Astrocyte (in vitro differentiated cells and primary cell): ENCODE measurements around the gene MICAL3. TPM values are rescaled to one million over a fixed set of nuclear protein-coding genes. Genes with fewer than 3 reads are reported as not detected.

Experiments
- DNase-seq: peaks from one replicate; pipeline ENCODE4 v3.0.0-alpha.2; 2010; ENCODE audit warnings: low read depth
- FAIRE-seq: peaks from 2 replicates; lab custom pipeline; 2011; peaks lifted over from hg19 to GRCh38; lab: Jason Lieb, UNC
- H2AFZ ChIP-seq: 2 replicates; pipeline ENCODE4 v1.6.0; 2012; ENCODE audit warnings: low read depth, low read length, inconsistent platforms
- H3K27ac ChIP-seq: 2 replicates; pipeline ENCODE4 v1.5.1; 2011; ENCODE audit warnings: low read depth, low read length, inconsistent platforms
- H3K27me3 ChIP-seq: 2 replicates; pipeline ENCODE4 v1.6.0; 2011; ENCODE audit warnings: low read length, inconsistent platforms; ENCODE audit not compliant: insufficient read depth
- H3K36me3 ChIP-seq: 2 replicates; pipeline ENCODE4 v1.5.1; 2011; ENCODE audit warnings: low read length, inconsistent platforms; ENCODE audit not compliant: insufficient read depth
- H3K4me1 ChIP-seq: 2 replicates; pipeline ENCODE4 v1.5.1; 2011; ENCODE audit warnings: low read length, inconsistent platforms; ENCODE audit not compliant: insufficient read depth
- H3K4me2 ChIP-seq: 2 replicates; pipeline ENCODE4 v1.6.0; 2012; ENCODE audit warnings: low read length, inconsistent platforms
- H3K4me3 ChIP-seq: 2 replicates; pipeline ENCODE4 v1.5.1; 2011; ENCODE audit warnings: low read depth, mild to moderate bottlenecking, low read length, inconsistent platforms; ENCODE audit not compliant: insufficient read depth
- H3K79me2 ChIP-seq: 2 replicates; pipeline ENCODE4 v1.6.0; 2012; ENCODE audit warnings: mild to moderate bottlenecking, low read length, inconsistent platforms; ENCODE audit not compliant: insufficient read depth
- H3K9ac ChIP-seq: 2 replicates; pipeline ENCODE4 v1.6.0; 2012; ENCODE audit warnings: mild to moderate bottlenecking, low read length, inconsistent platforms
- H3K9me3 ChIP-seq: 2 replicates; pipeline ENCODE4 v1.5.1; 2012; ENCODE audit warnings: low read depth, mild to moderate bottlenecking, low read length, inconsistent platforms; ENCODE audit not compliant: insufficient read depth
- H4K20me1 ChIP-seq: 2 replicates; pipeline ENCODE4 v1.6.0; 2012; ENCODE audit warnings: low read length, inconsistent platforms; ENCODE audit not compliant: insufficient read depth
- H3K27ac Mint-ChIP-seq: one replicate; pipeline ENCODE4 v1.8.0; 2021; ENCODE audit warnings: mild to moderate bottlenecking, mixed read lengths; ENCODE audit not compliant: unreplicated experiment
- H3K27me3 Mint-ChIP-seq: one replicate; pipeline ENCODE4 v1.8.0; 2021; ENCODE audit warnings: low read depth, mixed read lengths; ENCODE audit not compliant: unreplicated experiment
- H3K36me3 Mint-ChIP-seq: one replicate; pipeline ENCODE4 v1.8.0; 2021; ENCODE audit warnings: low read depth, mixed read lengths; ENCODE audit not compliant: unreplicated experiment
- H3K4me1 Mint-ChIP-seq: one replicate; pipeline ENCODE4 v1.8.0; 2021; ENCODE audit warnings: low read depth, mixed read lengths; ENCODE audit not compliant: unreplicated experiment
- H3K4me3 Mint-ChIP-seq: one replicate; pipeline ENCODE4 v1.8.0; 2021; ENCODE audit warnings: mild to moderate bottlenecking, moderate library complexity, mixed read lengths; ENCODE audit not compliant: unreplicated experiment
- H3K9me3 Mint-ChIP-seq: one replicate; pipeline ENCODE4 v1.8.0; 2021; ENCODE audit warnings: mild to moderate bottlenecking, mixed read lengths; ENCODE audit not compliant: unreplicated experiment
- EZH2 ChIP-seq: IDR thresholded peaks from 2 replicates; pipeline ENCODE4 v1.6.1; 2012; ENCODE audit warnings: mild to moderate bottlenecking, low read length, inconsistent platforms; ENCODE audit not compliant: insufficient read depth
- total RNA-seq: library from RNA; stranded (reverse); gene quantifications from 2 replicates; pipeline ENCODE4 v1.2.1, GENCODE V29; 2021
- TF ChIP-seq, protein P1 (sequence below): IDR thresholded peaks from 2 replicates; pipeline ENCODE4 v1.5.1; 2011; ENCODE audit warnings: low read depth, mild to moderate bottlenecking, inconsistent platforms, low read length, moderate library complexity; ENCODE audit not compliant: insufficient read depth

The MICAL3 gene
- total RNA-seq, 1 donor from 2014 or later, result 113 TPM

DNA sequence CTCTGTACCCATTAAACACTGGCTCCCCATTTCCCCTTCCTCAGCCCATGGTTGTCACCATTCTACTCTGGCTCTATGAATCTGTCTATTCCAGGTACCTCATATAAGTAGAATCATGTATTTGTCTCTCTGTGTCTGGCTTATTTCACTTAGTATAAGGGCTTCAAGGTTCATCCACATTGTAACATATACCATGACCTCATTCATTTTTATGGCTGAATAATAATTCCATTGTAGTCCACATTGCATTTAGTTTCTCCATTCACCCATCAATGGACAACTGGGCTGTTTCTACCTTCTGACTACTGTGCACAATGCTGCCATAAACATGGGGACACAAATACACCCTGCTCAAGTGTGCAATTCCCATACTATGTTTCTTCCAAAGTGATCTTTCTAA is 97.3 kb downstream of the MICAL3 start:
- Mint-ChIP-seq H3K4me1 (peaks cover 25% of the 10 kb centered on the region), H3K36me3 (peaks cover 8% of the 10 kb centered on the region), H3K27ac (no peak overlapping the region), H3K9me3 (no peaks in the 10 kb centered on the region), H3K4me3 (no peak overlapping the region), H3K27me3 (no peaks in the 10 kb centered on the region)
- Histone ChIP-seq H3K4me1 (peaks cover 21% of the 10 kb centered on the region), H3K4me2 (no peak overlapping the region), H3K27me3 (no peaks in the 10 kb centered on the region), H4K20me1 (peaks cover 94% of the 10 kb centered on the region), H3K9ac (no peak overlapping the region), H2AFZ (no peak overlapping the region), H3K9me3 (no peaks in the 10 kb centered on the region), H3K4me3 (no peak overlapping the region), H3K27ac (no peak overlapping the region), H3K36me3 (no peaks in the 10 kb centered on the region), H3K79me2 (peaks cover 75% of the 10 kb centered on the region)
- TF ChIP-seq, protein P1, sequence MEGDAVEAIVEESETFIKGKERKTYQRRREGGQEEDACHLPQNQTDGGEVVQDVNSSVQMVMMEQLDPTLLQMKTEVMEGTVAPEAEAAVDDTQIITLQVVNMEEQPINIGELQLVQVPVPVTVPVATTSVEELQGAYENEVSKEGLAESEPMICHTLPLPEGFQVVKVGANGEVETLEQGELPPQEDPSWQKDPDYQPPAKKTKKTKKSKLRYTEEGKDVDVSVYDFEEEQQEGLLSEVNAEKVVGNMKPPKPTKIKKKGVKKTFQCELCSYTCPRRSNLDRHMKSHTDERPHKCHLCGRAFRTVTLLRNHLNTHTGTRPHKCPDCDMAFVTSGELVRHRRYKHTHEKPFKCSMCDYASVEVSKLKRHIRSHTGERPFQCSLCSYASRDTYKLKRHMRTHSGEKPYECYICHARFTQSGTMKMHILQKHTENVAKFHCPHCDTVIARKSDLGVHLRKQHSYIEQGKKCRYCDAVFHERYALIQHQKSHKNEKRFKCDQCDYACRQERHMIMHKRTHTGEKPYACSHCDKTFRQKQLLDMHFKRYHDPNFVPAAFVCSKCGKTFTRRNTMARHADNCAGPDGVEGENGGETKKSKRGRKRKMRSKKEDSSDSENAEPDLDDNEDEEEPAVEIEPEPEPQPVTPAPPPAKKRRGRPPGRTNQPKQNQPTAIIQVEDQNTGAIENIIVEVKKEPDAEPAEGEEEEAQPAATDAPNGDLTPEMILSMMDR, result no peak
- TF ChIP-seq EZH2, result no peak
- no peak for FAIRE-seq
- DNase-seq, result no peak

DNA sequence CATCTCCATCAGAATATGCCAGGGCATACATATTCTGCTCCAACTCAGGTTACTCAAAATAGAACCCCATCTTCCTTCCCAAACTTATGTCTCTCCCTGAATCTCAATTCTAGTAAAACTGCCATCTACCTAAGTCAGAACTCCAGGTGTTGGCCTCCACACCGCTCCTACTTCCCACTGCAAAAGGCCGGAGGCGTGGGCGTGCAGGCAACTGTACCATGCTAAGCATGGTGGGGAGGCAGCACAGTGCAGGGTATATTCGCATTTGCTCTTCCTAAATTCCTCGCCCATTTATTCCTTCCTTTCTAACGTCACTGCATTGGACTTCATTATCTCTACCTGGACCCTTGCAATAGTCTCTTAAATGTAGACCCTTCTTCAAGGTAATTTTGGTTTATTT is 97.8 kb downstream of the MICAL3 start:
- peaks cover 29% of the 10 kb centered on the region for H3K4me1 Mint-ChIP-seq
- FAIRE-seq, result no peak

DNA sequence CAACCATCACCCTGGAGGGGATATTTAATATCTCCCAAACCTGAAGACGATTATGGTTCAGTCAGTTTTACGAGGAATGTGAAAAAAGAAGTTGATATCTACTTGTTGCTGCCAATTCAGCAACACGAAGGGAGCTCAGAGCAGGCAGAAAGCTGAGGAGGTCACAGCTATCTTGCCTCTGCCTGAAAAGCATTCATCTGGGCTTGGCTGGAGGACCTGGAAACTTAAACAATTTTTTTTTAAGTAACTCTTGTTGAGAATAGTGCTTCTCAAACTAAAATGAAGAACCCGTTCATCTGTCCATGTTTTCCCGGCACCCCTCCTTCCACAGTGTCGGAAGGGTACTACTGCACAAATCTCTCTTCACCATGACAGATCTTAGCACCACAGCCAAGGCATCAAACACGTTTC is 98.9 kb downstream of the MICAL3 start:
- Mint-ChIP-seq H3K9me3 (no peaks in the 10 kb centered on the region), H3K4me3 (no peak overlapping the region), H3K4me1 (peaks cover 38% of the 10 kb centered on the region), H3K27ac (no peak overlapping the region), H3K27me3 (no peaks in the 10 kb centered on the region), H3K36me3 (peaks cover 10% of the 10 kb centered on the region)
- DNase-seq (no peak), FAIRE-seq (no peak)
- no peaks in the 10 kb centered on the region for H3K27me3 ChIP-seq
- H3K9me3 ChIP-seq, result no peaks in the 10 kb centered on the region
- no peak overlapping the region for H3K4me2 ChIP-seq
- H4K20me1 ChIP-seq, result peaks cover 94% of the 10 kb centered on the region
- H3K36me3 ChIP-seq, result no peaks in the 10 kb centered on the region
- peaks cover 31% of the 10 kb centered on the region for H3K4me1 ChIP-seq
- no peak overlapping the region for H3K4me3 ChIP-seq
- H3K9ac ChIP-seq, result no peak overlapping the region
- TF ChIP-seq, protein P1, result no peak
- TF ChIP-seq EZH2, result no peak
- H2AFZ ChIP-seq, result no peak overlapping the region
- H3K79me2 ChIP-seq, result peaks cover 72% of the 10 kb centered on the region
- H3K27ac ChIP-seq, result no peak overlapping the region

More for the DNA sequence above, 97.8 kb downstream of the MICAL3 start:
- H3K9me3 ChIP-seq, result no peaks in the 10 kb centered on the region
- no peak overlapping the region for H2AFZ ChIP-seq
- DNase-seq, result no peak
- H3K4me3 ChIP-seq, result no peak overlapping the region
- Mint-ChIP-seq H3K27ac (no peak overlapping the region), H3K27me3 (no peaks in the 10 kb centered on the region), H3K36me3 (peaks cover 8% of the 10 kb centered on the region), H3K9me3 (no peaks in the 10 kb centered on the region), H3K4me3 (no peak overlapping the region)
- H4K20me1 ChIP-seq, result peaks cover 94% of the 10 kb centered on the region
- TF ChIP-seq EZH2, result no peak
- TF ChIP-seq, protein P1, result no peak
- peaks cover 73% of the 10 kb centered on the region for H3K79me2 ChIP-seq
- H3K4me2 ChIP-seq, result no peak overlapping the region
- H3K27me3 ChIP-seq, result no peaks in the 10 kb centered on the region
- no peak overlapping the region for H3K9ac ChIP-seq
- H3K4me1 ChIP-seq, result peaks cover 26% of the 10 kb centered on the region
- H3K27ac ChIP-seq, result no peak overlapping the region
- no peaks in the 10 kb centered on the region for H3K36me3 ChIP-seq
